ENCODE results near the gene LCN15. TPM values are rescaled to one million over a fixed set of nuclear protein-coding genes. Genes with fewer than 3 reads are reported as not detected.

Gene LCN15
- total RNA-seq, 1 experiment from 2014 or later, result not detected

DNA sequence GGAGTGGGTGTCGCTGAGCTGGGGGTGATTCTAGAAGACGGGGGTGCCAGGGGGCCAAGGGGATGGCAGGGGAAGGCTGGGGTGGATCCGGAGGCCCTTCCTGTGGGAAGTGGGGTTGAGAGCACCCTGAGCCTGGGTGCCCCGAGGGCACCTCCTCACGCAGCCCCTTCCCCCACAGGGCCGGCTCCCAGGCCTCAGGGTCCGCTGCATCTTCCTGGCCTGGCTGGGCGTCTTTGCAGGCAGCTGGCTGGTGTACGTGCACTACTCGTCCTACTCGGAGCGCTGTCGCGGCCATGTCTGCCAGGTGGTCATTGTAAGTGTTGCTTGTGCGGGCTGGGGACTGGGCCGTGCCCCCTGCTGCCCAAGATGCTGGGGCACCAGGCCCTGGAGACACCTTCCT lies 46.9 kb downstream of the LCN15 start:
- Mint-ChIP-seq H3K4me3 (ENCODE audit: unreplicated experiment) (no peak overlapping the region), H3K4me1 (ENCODE audit: insufficient read depth, unreplicated experiment) (peaks cover 7% of the 10 kb centered on the region), H3K27ac (ENCODE audit: low read depth, unreplicated experiment) (no peak overlapping the region), H3K9me3 (ENCODE audit: unreplicated experiment) (no peaks in the 10 kb centered on the region), H3K36me3 (ENCODE audit: insufficient read depth, unreplicated experiment) (peaks cover 21% of the 10 kb centered on the region), H3K27me3 (ENCODE audit: insufficient read depth, unreplicated experiment) (peaks cover 10% of the 10 kb centered on the region)
- TF ChIP-seq, protein P1, sequence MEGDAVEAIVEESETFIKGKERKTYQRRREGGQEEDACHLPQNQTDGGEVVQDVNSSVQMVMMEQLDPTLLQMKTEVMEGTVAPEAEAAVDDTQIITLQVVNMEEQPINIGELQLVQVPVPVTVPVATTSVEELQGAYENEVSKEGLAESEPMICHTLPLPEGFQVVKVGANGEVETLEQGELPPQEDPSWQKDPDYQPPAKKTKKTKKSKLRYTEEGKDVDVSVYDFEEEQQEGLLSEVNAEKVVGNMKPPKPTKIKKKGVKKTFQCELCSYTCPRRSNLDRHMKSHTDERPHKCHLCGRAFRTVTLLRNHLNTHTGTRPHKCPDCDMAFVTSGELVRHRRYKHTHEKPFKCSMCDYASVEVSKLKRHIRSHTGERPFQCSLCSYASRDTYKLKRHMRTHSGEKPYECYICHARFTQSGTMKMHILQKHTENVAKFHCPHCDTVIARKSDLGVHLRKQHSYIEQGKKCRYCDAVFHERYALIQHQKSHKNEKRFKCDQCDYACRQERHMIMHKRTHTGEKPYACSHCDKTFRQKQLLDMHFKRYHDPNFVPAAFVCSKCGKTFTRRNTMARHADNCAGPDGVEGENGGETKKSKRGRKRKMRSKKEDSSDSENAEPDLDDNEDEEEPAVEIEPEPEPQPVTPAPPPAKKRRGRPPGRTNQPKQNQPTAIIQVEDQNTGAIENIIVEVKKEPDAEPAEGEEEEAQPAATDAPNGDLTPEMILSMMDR (IDR thresholded peaks at IDR 0.05; ENCODE audit: unreplicated experiment), result no peak
- CTCF ChIA-PET, result interaction anchor here (0.6 kb wide), 2 partner anchors 16 to 48 kb away, joined by 3 to 4 read pairs; no protein-coding TSS in a partner anchor
- BruUV-seq (replicated peaks), result no TSS peak
- no peak for DNase-seq (ENCODE audit: unreplicated experiment)
- intact Hi-C loops (cut with micrococcal nuclease), result no loop called here
- POLR2A ChIA-PET, result interaction anchor here (0.6 kb wide), 1 partner anchor 22 kb away, joined by 3 read pairs; no protein-coding TSS in a partner anchor

DNA sequence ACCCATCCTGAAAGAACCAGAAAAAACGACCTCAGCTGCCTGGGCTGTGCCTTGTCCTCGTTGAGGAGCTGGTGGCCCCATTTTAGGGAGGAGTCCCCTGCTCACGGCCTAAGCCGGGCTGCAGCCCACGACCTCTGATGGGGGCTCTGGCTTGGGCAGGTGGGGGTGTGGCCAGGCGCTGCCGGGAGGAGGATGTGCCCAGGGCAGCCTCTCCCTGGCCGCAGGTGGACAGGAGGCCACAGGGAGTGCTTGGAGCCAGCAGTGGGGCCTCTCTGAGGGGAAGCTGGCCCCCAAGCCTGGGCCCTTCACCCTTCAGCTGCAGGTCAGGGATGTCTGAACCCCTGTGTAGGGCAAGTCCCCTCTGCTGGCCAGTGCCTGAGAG lies 49.4 kb downstream of the LCN15 start:
- ChIA-PET POLR2A (interaction anchor here (0.8 to 1.8 kb wide), 2 partner anchors 12 to 13 kb away, joined by 3 to 7 read pairs; no protein-coding TSS in a partner anchor), CTCF (no interaction called here)
- no peak for DNase-seq (ENCODE audit: unreplicated experiment)
- Mint-ChIP-seq H3K4me3 (ENCODE audit: unreplicated experiment) (no peak overlapping the region), H3K4me1 (ENCODE audit: insufficient read depth, unreplicated experiment) (no peaks in the 10 kb centered on the region), H3K9me3 (ENCODE audit: unreplicated experiment) (no peaks in the 10 kb centered on the region), H3K27ac (ENCODE audit: low read depth, unreplicated experiment) (no peak overlapping the region), H3K36me3 (ENCODE audit: insufficient read depth, unreplicated experiment) (no peaks in the 10 kb centered on the region), H3K27me3 (ENCODE audit: insufficient read depth, unreplicated experiment) (peaks cover 10% of the 10 kb centered on the region)
- BruUV-seq (replicated peaks), result no TSS peak
- TF ChIP-seq, protein P1 (IDR thresholded peaks at IDR 0.05; ENCODE audit: unreplicated experiment), result no peak
- intact Hi-C loops (cut with micrococcal nuclease), result no loop called here

DNA sequence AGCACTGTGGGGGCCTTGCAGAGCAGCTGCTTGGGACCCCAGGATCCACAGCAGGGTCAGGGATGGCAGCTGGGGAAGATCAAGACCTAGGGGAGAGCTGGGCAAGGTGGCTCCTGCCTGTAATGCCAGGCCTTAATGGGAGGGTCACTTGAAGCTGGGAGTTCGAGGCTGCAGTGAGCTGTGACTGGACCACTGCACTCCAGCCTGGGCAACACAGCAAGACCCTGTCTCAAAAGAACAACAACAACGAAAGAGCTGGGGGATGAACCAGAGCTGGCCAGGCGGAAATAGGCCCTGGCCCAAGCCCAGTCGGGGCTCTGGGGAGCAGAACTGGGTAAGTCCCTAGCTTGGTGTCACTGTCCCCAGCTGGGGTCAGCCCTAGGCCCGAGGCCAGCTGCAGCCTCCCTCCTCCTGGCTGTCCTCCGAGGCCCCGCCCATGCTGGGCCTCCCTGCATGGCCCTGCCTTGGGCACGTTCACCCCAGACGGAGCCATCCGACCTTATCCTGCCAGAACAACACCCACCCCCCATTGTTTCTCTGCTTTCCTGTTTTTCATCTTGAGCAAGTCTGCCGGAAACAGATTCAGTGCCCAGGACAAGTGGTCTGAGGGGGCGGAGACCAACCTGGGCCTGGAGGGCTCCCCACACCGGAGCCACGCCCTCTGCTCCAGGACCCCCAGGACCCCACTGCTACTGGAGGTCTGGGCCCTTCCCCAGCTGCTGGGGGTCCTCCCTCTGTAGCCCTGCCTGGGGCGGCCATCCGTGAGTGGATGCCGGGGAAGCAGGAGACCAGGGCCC lies 50.0 kb downstream of the LCN15 start:
- H3K27ac Mint-ChIP-seq (ENCODE audit: low read depth, unreplicated experiment), result no peak overlapping the region
- CTCF ChIA-PET, result interaction anchor here (0.6 kb wide), 1 partner anchor 14 kb away, joined by 3 read pairs; no protein-coding TSS in a partner anchor
- intact Hi-C loops (cut with micrococcal nuclease), result no loop called here
- H3K9me3 Mint-ChIP-seq (ENCODE audit: unreplicated experiment), result no peaks in the 10 kb centered on the region
- H3K4me1 Mint-ChIP-seq (ENCODE audit: insufficient read depth, unreplicated experiment), result no peaks in the 10 kb centered on the region
- no peaks in the 10 kb centered on the region for H3K36me3 Mint-ChIP-seq (ENCODE audit: insufficient read depth, unreplicated experiment)
- TF ChIP-seq, protein P1 (IDR thresholded peaks at IDR 0.05; ENCODE audit: unreplicated experiment), result no peak
- peaks cover 10% of the 10 kb centered on the region for H3K27me3 Mint-ChIP-seq (ENCODE audit: insufficient read depth, unreplicated experiment)
- DNase-seq (ENCODE audit: unreplicated experiment), result no peak
- no TSS peak for BruUV-seq (replicated peaks)
- no peak overlapping the region for H3K4me3 Mint-ChIP-seq (ENCODE audit: unreplicated experiment)
- POLR2A ChIA-PET, result interaction anchor here (0.5 to 1.8 kb wide), 4 partner anchors 11 to 19 kb away, joined by 3 to 7 read pairs (median 4); no protein-coding TSS in a partner anchor

DNA sequence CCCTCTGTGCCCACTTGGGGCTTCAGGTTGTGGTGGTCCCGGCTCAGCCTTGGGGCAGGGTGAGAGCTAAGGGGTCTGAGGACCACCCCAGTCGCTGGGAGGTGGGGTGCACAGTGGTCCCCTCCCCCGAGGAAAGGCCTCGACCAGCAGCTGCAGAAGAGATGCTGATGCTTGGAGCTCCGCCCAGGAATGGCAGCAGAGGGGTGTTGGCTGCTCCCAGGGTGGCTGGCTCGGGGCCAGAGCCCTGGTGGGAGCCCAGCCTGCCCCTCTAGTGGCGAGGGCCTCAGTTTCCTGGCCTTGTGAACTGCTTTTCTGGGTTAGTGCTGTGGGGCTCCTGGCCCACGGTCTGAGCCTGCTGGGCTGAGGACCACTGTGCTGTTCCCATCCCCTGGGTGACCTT lies 50.8 kb downstream of the LCN15 start:
- POLR2A ChIA-PET, result interaction anchor here (1.0 to 1.4 kb wide), 2 partner anchors 9 to 13 kb away, joined by 3 to 4 read pairs; no protein-coding TSS in a partner anchor
- DNase-seq (ENCODE audit: unreplicated experiment), result no peak
- no peaks in the 10 kb centered on the region for H3K9me3 Mint-ChIP-seq (ENCODE audit: unreplicated experiment)
- peaks cover 10% of the 10 kb centered on the region for H3K27me3 Mint-ChIP-seq (ENCODE audit: insufficient read depth, unreplicated experiment)
- H3K27ac Mint-ChIP-seq (ENCODE audit: low read depth, unreplicated experiment), result no peak overlapping the region
- no peak overlapping the region for H3K4me3 Mint-ChIP-seq (ENCODE audit: unreplicated experiment)
- H3K4me1 Mint-ChIP-seq (ENCODE audit: insufficient read depth, unreplicated experiment), result no peaks in the 10 kb centered on the region
- H3K36me3 Mint-ChIP-seq (ENCODE audit: insufficient read depth, unreplicated experiment), result no peaks in the 10 kb centered on the region
- BruUV-seq (replicated peaks), result no TSS peak
- intact Hi-C loops (cut with micrococcal nuclease), result no loop called here
- CTCF ChIA-PET, result interaction anchor here (0.6 to 0.8 kb wide), 2 partner anchors 12 to 14 kb away, joined by 3 read pairs; no protein-coding TSS in a partner anchor
- TF ChIP-seq, protein P1 (IDR thresholded peaks at IDR 0.05; ENCODE audit: unreplicated experiment), result no peak

Measured in MCF 10A (cell line).